GM12892 (cell line): ENCODE results near the gene CD209.

Experiments used
- DNase-seq: peaks from one replicate; pipeline ENCODE4 v3.0.0; 2011; ENCODE audit not compliant: insufficient read length
- FAIRE-seq: peaks from 2 replicates; lab custom pipeline; 2011; peaks lifted over from hg19 to GRCh38; lab: Jason Lieb, UNC
- POLR2A ChIP-seq: IDR thresholded peaks from 2 replicates; pipeline ENCODE4 v1.6.1; 2011; ENCODE audit warnings: low read depth, low read length, control low read depth
- POLR2AphosphoS5 ChIP-seq: IDR thresholded peaks from 2 replicates; pipeline ENCODE4 v1.6.1; 2011; ENCODE audit warnings: low read depth, low read length, control low read depth
- TAF1 ChIP-seq: IDR thresholded peaks from 2 replicates; pipeline ENCODE4 v1.6.1; 2011; ENCODE audit warnings: low read depth, mild to moderate bottlenecking, control low read depth, low read length, borderline replicate concordance

Gene CD209

DNA sequence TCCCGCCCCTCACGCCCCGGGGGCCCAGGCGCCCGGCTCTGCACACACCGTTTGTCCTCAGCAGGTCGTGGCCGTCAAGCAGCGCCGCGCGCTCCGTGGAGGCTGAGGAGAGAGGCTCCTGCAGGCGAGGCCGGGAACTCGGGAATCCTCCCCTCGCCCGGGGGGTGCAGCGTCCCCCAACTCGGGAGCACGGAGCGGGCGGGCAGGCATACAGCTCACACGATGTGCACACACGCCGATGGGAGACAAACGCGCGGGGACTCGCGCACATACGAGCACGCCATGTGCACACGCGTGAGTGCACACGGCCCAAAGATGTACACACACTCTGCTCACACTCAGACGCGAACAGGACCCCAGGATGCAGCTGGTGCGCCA lies 16.1 kb downstream of the CD209 start:
- FAIRE-seq = no peak
- TF ChIP-seq TAF1 (no peak), POLR2A (no peak)
- no peak for DNase-seq

DNA sequence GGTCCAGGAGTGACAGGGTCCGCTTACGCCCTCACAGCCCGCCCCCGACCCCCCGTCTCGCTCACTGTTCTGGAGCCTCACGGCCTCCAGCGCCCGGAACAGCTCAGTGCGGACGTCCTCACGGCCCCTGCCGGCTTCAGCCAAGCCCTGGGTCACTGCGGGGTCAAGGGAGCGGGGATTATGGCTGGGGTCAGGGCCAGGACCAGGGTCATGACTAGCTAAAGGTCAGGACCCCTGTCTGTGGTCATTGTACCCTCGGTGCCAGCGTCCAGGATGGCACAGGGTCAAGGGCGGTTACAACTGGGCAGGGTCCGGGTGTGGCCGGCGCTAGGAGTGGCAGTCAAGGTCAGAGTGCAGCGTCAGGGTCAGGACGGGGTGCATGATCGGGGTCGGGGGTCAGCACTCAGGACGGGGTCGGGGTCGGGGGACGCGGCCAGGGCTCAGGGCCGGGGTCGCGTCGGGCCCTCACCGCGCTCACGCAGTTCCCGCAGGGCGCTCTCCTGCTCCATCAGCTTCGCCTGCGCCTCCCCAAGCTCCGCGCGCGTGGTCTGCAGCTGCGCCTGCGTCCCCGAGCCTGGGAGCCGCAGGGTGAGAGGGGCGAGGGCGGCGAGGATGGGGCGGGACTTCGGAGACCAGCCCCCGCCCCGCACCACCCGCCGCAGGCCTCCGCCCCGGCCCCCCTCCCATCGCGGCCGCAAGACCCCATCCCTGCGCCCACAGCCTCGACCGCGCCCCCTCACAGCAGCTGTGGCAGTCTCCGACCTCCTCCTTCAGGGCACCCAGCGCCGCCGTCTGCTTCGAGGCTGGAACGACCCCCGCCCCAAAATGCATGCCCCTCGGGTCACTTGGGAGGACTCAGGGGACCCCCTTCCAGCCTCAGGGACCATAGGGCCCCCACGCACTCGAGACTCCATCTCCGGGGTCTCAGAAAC lies 16.8 kb downstream of the CD209 start:
- FAIRE-seq (no peak), DNase-seq (no peak)
- TF ChIP-seq POLR2AphosphoS5 = no peak
- no peak for TF ChIP-seq POLR2A
- no peak for TF ChIP-seq TAF1

DNA sequence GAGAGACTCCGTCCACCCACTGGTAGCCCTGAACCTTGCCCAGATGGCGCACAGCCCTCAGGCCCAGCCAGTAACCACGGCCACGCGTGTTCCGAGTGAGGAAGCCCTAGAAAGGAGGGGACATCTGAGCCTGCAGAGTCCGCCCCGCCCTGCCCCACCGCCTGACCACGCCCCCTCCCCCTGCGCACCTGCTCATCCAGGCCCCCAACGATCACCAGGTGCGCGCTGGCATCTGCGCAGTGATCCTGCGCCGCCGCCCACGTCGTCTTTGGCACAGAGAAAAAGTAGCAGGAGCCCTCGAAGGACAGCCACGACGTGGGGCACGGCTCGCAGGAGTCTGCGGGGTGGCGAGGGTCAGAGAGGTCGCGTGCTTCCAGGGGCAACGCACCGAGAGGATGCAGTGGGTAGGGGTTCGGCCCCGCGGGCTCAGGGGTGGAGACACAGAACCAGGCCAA lies 17.5 kb downstream of the CD209 start:
- no peak for DNase-seq
- FAIRE-seq = no peak
- no peak for TF ChIP-seq POLR2AphosphoS5
- no peak for TF ChIP-seq POLR2A
- TF ChIP-seq TAF1 = no peak

DNA sequence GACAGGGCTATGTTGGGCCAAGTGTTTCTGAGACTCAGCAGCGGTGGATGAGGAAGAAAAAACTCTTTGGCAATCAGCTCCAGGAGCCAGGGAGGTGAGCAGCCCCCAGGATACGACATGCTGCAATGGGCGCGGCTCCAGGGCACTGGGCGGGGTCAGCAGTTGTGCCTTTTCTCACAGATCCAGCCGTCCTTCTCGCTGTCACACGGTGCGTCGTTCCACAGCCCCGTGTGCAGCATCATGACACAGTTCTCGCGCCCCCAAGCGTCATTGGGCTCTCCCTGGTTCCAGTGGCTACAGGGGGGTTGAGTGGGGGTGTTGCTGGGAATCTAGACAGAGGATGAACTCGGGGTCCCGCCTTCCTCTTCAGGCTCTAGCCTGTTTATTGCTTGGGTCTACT lies 18.1 kb downstream of the CD209 start:
- TF ChIP-seq TAF1 = no peak
- no peak for TF ChIP-seq POLR2A
- TF ChIP-seq POLR2AphosphoS5 = no peak
- FAIRE-seq (no peak), DNase-seq (no peak)

DNA sequence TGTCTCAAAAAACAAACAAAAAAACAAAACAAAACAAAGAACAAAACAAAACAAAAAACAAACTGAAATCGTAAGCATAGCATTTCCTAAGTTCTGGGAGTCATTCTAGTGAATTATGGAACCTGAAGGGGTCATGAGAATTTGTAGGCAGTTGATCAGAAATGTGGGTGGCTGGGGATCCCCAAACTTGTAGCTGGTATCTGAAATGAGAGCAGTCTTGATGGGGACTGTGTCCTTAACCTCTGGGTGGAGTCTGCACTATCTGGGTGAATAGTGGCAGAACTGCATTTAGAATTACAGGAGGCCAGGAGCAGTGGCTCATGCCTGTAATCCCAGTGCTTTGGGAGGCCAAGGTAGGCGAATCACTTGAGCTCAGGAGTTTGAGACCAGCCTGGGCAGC lies 21.5 kb downstream of the CD209 start:
- TF ChIP-seq POLR2A = no peak
- TF ChIP-seq POLR2AphosphoS5 = no peak
- DNase-seq (no peak), FAIRE-seq (no peak)

DNA sequence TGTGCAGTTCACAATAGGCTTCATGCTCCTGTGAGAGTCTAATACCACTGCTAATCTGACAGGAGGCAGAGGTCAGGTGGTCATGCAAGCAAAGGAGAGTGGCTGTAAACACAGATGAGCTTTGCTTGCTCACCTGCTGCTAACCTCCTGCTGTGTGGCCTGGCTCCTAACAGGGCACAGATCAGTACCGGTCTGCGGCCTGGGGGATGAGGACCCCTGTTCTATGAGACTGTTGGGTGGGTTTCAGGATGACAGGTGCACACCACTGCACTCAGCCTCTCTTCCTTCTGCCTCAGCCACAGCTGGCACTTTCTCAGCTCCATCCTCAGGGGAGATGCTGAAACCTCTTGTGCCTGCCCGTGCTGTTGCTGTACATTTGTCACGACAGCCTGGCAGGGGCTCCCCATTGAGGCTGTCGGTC lies 25.1 kb downstream of the CD209 start:
- peak; percentile 83 for FAIRE-seq
- no peak for TF ChIP-seq TAF1
- TF ChIP-seq POLR2AphosphoS5 = no peak
- no peak for TF ChIP-seq POLR2A
- DNase-seq = no peak

DNA sequence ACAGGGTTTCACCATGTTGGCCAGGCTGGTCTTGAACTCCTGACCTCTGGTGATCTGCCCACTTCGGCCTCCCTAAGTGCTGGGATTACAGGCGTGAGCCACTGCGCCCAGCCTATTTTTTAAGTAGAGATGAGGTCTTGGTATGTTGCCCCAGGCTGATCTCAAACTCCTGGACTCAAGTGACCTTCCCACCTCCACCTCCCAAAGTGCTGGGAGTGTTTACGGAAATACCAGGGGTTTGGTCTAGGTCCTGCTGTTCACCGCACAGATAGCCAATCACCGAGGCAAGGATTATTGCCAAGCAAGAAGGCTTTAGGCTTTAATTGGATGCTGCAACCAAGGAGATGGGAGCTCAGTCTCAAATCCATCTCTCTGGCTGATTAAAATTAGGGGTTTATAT lies 27.0 kb downstream of the CD209 start:
- FAIRE-seq (no peak), DNase-seq (no peak)
- TF ChIP-seq TAF1 (no peak), POLR2AphosphoS5 (no peak), POLR2A (no peak)

DNA sequence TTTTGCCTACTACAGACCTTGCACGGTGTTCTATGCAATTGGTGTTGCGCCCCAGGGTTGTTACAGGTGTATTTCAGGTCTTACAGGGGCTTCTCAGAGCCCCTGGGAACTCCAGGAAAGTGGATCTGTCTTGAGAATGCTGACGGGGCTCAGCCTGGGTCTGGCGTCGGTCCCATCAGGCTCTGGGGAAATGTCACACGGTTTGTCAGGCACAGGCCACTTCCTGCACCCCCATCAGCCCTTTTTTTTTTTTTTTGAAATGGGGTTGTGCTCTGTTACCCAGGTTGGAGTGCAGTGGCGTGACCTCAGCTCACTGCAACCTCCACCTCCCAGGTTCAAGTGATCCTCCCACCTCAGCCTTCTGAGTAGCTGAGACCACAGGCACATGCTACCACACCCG lies 28.7 kb downstream of the CD209 start:
- FAIRE-seq = peak; percentile 33
- no peak for TF ChIP-seq POLR2A
- TF ChIP-seq POLR2AphosphoS5 = no peak
- TF ChIP-seq TAF1 = no peak
- DNase-seq = no peak

DNA sequence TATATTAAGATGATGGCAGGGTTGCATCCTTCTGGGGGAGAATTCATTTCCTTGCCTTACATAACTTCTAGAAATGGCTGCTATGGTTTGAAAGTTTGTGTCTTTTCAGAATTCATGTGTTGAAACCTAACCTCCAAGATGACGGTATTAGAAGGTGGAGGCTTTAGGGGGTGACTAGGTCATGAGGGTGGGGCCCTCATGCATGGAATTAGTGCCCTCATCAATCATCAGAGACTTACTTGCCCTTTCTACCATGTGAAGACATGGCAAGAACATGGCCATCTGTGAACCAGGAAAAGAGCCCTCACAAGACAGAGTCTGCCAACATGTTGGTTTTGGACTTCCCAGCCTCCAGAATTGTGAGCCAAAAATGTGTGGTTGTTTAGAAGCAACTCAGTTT lies 30.6 kb downstream of the CD209 start:
- no peak for DNase-seq
- no peak for FAIRE-seq
- TF ChIP-seq TAF1 (no peak), POLR2AphosphoS5 (no peak)

DNA sequence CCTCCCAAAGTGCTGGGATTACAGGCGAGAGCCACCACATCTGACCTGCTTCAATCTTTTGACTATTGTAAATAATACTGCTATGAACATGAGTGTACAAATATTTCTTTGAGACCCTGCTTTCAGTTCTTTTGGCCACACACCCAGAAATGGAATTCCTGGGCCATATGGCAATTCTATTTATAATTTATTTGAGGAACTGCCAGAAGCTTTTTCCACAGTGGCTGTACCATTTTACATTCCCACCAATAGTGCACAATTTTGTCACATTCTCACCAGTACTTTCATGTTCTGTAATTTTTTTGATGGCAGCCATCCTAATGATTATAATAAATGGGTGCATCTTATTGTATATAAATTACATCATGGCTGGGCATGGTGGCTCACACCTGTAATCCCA lies 31.7 kb downstream of the CD209 start:
- DNase-seq (no peak), FAIRE-seq (no peak)
- TF ChIP-seq TAF1 = no peak
- TF ChIP-seq POLR2A = no peak
- TF ChIP-seq POLR2AphosphoS5 = no peak

DNA sequence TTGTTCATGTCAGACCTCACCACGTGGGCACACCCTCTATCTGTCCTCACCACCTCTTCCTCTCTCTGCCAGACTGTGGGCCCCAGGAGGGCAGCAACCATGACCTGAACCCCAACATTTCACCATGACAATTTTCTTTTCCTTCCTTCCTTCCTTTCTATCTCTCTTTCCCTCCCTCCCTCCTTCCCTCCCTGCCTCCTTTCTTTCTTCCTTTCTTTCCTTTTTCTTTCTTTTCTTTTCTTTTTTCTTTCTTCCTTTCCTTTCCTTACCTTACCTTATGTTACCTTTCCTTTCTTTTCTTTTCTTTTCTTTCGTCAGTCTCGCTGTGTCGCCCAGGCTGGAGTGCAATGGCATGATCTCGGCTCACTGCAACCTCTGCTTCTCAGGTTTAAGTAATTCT lies 36.7 kb downstream of the CD209 start:
- FAIRE-seq (no peak), DNase-seq (no peak)
- TF ChIP-seq TAF1 = no peak
- TF ChIP-seq POLR2AphosphoS5 = no peak
- no peak for TF ChIP-seq POLR2A

DNA sequence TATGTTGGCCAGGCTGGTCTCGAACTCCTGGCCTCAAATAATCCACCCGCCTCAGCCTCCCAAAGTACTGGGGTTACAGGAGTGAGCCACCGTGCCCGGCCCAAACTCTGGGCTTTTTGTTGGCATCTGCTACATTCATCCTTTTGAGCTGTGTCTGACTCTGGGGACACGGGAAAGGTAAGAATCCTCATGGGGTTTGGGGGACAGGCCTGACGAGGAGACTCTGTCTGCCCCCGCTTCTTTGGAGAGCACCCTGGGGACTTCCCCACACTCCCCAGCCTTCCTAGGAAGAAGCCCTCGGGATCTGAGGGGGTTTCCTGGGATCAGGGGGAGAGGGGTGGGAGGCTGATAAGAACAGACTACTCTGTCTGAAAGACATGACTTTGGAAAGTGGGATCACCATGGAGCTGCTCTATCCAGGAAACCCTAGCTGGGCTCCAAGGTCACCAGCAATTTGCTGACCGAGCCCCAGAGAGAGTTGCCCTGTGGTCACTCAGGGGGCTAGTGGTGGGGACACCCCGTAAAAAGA lies 37.3 kb downstream of the CD209 start:
- TF ChIP-seq TAF1 (no peak), POLR2A (no peak), POLR2AphosphoS5 (no peak)
- FAIRE-seq = peak; percentile 63
- DNase-seq = no peak
